GM18861 (cell line): ENCODE measurements around the gene NET1.
"Not testable (repeated sequence)": the region's sequence is repeated elsewhere in the genome, so short reads cannot be mapped to it uniquely, and the experiment has no call there.

Experiments
- ATAC-seq: cut with Tn5 transposase; IDR thresholded peaks from one replicate; pipeline ENCODE4 v1.9.1; 2021; ENCODE audit not compliant: unreplicated experiment

Gene NET1

GRCh38 chr10:5461914-5462840 lies 49.8 kb downstream of the NET1 start:
- ATAC-seq, result no peak

DNA sequence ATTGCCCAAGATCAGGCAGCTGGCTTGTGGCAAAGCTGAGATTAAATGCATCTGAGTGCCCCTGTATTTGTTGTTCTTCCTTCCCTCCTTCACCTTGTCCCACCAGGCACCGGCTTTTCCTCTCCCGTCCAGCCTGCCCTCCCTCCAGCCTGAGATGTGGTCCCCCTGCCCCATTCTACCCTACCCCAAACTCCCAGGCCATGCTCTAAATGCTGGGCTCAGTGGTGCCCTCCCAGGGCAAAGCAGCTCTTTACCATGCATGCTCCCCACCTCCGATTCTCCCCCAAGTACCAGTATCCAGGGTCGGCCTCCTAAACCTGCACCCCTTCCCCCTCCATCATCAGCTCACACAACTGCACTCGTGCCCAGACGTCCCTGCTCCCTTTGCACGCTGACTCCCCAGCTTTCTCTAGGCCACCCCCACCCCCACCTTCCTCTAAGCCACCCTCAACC lies 50.5 kb downstream of the NET1 start:
- ATAC-seq, result no peak

DNA sequence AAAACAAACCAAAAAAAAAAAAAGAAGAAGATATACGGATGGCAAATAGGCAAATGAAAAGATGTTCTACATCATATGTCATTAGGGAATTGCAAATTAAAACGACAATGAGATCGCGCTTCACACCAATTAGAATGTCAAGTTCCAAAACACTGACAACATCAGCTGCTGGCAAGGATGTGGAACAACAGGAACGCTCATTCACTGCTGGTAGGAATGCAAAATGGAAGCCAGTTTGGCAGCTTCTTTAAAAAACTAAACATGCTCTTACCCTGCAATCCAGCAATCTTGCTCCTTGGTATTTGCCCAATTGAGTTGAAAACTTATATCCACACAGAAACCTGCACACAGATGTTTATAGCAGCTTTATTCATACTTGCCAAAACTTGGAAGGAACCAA lies 52.2 kb downstream of the NET1 start:
- ATAC-seq, result no peak

- ATAC-seq, result no peak
Observed at GRCh38 chr10:5465976-5466450, 53.7 kb downstream of the NET1 start.

- no peak for ATAC-seq
Observed at GRCh38 chr10:5466451-5467206, 54.3 kb downstream of the NET1 start.

DNA sequence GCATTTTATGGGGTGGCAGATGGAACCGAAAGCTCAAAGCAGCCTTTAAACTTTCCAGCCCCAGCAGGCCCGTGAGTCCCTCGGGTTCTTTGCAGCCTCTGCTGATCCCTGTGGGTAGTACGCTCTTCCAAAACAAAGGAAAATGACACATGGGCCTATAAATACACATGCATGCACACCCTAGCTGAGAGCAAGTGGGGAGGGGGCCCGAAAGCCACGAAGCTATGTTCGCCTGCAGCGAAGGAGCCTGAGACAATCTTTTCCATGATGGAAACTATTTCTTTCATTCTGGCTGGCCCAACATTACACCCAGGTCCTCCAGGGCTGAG lies 54.8 kb downstream of the NET1 start:
- ATAC-seq, result no peak

DNA sequence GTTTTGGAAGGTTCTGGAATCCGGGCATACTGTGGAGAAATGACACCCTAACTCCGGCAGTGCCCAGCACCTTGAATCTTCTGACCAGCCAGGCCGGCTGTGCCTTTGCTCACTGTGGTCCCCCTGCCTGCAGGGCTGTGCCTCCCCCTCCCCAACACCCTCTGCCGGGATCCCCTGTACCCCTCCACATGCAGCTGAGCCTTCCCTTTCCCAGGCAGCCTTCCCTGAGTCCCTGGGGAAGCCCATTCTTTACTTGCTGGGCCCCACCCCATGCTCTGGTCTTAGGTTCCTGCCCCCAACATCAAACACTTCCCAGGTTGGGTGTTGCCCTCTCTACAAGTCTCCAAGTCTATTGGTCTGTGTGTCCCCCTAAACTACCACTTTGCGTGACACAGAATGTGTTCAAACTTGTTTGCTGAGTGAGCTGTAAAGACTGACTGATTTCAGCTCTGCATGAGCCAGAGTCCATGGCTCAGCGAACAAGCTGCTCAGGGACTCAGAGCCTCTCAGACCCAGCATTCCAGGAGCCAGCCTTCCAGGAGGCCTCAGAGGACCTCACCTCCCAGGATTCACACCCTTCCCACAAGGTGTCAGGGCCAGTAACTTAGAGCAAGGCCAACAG lies 55.4 kb downstream of the NET1 start:
- ATAC-seq, result no peak

- ATAC-seq, result no peak
Observed at GRCh38 chr10:5468262-5469106, 56.1 kb downstream of the NET1 start.

- no peak for ATAC-seq
Observed at GRCh38 chr10:5469353-5470061, 57.1 kb downstream of the NET1 start.

DNA sequence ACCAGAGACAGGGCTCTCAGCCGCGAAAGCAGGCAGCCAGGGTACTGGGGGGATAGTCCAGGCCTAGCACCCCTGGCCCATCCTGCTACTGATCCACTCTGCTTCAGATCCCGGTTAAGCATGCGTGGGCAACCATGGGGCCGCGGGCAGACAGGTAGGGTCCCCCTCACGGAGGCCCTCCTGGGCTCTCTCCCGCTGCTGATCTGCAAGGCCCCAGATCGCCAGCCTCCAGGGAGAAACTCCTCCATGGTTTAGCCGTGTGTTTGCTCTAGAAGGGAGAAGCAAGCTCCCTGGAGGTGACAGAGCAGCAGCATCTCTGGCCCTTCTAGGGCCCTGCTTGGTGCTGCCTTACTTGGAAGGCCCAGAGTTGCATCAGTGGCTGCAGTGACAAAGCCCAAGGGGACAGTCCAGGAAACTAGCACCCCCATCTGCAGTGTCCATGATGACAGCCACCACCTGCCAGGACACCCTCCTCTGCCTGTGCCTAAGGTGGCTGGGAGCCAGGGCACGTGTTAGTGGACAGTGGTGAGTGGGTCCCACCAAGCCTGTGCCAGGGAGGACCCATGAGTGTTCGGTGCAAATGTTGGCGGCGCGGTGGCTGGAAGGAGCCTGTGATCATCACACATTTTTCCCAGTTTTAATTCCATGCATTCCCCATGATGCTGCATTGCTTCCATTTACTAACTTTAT lies 57.9 kb downstream of the NET1 start:
- ATAC-seq, result no peak

GRCh38 chr10:5474642-5475041 lies 62.3 kb downstream of the NET1 start:
- not testable (repeated sequence) for ATAC-seq

GRCh38 chr10:5475088-5475487 lies 62.7 kb downstream of the NET1 start:
- ATAC-seq, result not testable (repeated sequence)

DNA sequence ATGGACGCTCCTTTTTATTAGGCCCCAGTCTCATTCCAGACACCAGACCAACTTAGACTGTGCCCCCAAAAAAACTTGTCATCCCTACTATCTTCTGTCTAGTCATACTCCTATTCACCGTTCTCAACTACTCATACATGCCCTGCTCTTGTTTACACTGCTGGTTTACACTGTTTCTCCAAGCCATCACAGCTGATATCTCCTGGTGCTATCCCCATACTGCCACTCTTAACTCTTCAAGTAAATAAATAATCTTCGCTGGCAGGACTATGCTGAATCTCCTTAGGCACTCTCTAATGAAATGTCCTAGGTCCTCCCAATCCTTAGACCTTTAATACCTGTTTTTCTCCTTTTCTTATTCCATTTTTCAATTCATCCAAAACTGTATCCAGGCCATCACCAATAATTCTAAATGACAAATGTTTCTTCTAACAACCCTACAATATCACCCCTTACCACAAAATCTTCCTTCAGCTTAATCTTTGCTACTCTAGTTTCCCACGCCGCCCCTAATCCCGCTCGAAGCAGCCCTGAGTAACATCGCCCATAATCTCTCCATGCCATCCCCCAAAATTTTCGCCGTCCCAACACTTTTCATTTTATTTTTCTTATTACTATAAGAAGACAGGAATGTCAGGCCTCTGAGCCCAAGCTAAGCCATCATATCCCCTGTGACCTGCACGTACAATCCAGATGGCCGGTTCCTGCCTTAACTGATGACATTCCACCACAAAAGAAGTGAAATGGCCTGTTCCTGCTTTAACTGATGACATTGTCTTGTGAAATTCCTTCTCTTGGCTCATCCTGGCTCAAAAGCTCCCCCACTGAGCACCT lies 63.8 kb downstream of the NET1 start:
- not testable (repeated sequence) for ATAC-seq

DNA sequence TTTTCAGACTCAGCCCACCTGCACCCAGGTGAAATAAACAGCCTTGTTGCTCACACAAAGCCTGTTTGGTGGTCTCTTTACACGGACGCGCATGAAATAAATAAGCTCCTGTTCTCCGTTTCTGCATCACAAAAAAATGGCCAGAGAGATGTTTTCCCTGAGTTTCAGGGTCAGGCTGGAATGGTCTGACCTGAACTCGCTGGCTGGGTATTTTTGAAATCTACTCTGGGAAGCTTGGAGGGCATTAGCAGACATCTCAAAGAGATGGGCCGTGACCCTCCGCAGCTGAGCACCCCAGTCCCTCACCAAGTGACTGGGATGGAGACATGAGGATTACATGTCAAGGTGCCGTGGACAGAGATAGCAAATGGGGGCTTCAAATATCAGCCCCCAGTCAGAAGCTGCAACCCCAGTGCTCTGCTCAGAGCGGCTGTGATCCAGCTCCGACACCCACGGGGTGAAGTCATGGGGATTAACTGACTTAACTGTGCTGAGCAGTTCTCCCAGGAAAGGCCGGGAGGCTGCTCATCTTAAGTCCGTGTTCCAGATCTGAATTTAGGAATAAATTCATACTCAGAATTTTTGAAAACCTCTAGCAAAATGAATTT lies 64.7 kb downstream of the NET1 start:
- ATAC-seq, result no peak

GRCh38 chr10:5477948-5478693 lies 65.8 kb downstream of the NET1 start:
- ATAC-seq, result no peak

DNA sequence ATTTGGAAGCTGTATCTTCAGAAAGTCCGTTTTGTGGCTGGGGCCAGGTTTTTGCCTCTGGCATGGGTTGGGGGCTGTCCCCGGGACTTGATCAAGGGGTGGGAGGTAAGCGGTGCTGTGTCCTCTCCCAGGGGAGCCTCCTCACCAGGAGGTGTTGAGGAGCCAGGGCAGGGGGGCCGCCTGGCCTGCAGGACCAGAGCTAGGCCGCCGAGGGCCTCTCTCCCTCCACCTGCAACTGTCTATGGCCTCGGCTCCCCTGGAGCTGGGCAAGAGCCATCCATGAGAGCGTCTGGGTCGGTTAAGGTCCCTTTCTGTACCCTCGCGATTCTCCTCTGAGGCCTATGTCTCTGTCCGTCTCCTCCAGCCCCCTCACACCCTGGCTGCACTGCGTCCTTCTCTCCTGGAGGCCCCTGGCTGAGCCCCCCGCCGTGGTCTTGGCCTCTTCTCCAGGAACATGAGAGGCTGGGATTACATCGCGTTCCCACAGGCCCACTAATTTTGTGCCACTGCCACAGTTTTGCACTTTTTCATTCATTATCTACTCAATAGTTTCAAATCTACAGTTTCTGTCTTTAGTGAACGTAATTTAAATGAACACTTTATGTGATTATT lies 66.4 kb downstream of the NET1 start:
- ATAC-seq, result no peak
